B cell (primary cell): ENCODE measurements around the gene MFSD6L. TPM values are rescaled to one million over a fixed set of nuclear protein-coding genes. Genes with fewer than 3 reads are reported as not detected.

Experiments used
- ATAC-seq: fragments of 200-7000 bp; cut with Tn5 transposase; one replicate; pipeline ENCODE4 v1.10.0; 2021; ENCODE audit warnings: low read depth, mild to moderate bottlenecking, moderate number of reproducible peaks, moderate library complexity
- CTCF ChIA-PET: fragments of 350-600 bp; sonication (Branson Sonifier 250); formaldehyde crosslinking; loops from one replicate; lab custom pipeline; 2021; ENCODE audit warnings: antibody characterized with exemption, inconsistent platforms; lab: Charles Lee
- POLR2A ChIA-PET: fragments of 350-600 bp; sonication (Branson Sonifier 250); formaldehyde crosslinking; loops from one replicate; lab custom pipeline; 2021; ENCODE audit warnings: antibody characterized with exemption; lab: Charles Lee
- DNase-seq: peaks from one replicate; pipeline ENCODE4 v3.0.0; 2013
- H2AFZ ChIP-seq: 2 replicates; pipeline ENCODE4 v1.6.1; 2012; ENCODE audit warnings: mild to moderate bottlenecking, low read depth, low read length; ENCODE audit not compliant: insufficient read depth, poor library complexity, severe bottlenecking
- H3K27ac ChIP-seq, 2 donors: 1 replicate in 1 of 2; 2 replicates in 1 of 2; pipeline ENCODE4 v1.5.1; 2012 to 2013; ENCODE audit warnings: low read length in 2 of 2, mild to moderate bottlenecking in 2 of 2, moderate library complexity in 1 of 2
- H3K27me3 ChIP-seq, 4 experiments: fragments of 200-600 bp in 1 of 4; sonication (generic) in 1 of 4; replicated peaks in 1 of 4; 1 replicate in 2 of 4; 2 replicates in 2 of 4; pipeline versions ENCODE4 v1.6.1 to v1.7.0; 2013 to 2016; ENCODE audit warnings: low read length in 3 of 4, mild to moderate bottlenecking in 2 of 4, mixed read lengths in 1 of 4, moderate library complexity in 1 of 4; ENCODE audit not compliant: insufficient read depth in 4 of 4, control insufficient read depth in 3 of 4; ENCODE audit errors: control extremely low read depth in 1 of 4
- H3K36me3 ChIP-seq, 2 experiments: replicated peaks in 1 of 2; 1 replicate in 1 of 2; 2 replicates in 1 of 2; pipeline versions ENCODE4 v1.6.1 to v1.7.1; 2013; ENCODE audit warnings: low read length in 1 of 2; ENCODE audit not compliant: insufficient read depth in 2 of 2, control insufficient read depth in 1 of 2; ENCODE audit errors: control extremely low read depth in 1 of 2, extremely low read depth in 1 of 2
- H3K4me1 ChIP-seq, 2 donors: fragments of 200-600 bp in 1 of 2; sonication (generic) in 1 of 2; 1 replicate in 1 of 2; 2 replicates in 1 of 2; pipeline versions ENCODE4 v1.5.1 to v1.6.1; 2013 to 2017; ENCODE audit warnings: low read length in 2 of 2; ENCODE audit not compliant: control insufficient read depth in 2 of 2, insufficient read depth in 2 of 2
- H3K4me2 ChIP-seq: replicated peaks from 2 replicates; pipeline ENCODE3; 2012; ENCODE audit warnings: mild to moderate bottlenecking, low read depth, low read length; ENCODE audit not compliant: poor library complexity, severe bottlenecking
- H3K4me3 ChIP-seq, 5 experiments: fragments of 200-600 bp in 1 of 5; sonication (generic) in 1 of 5; 1 replicate in 3 of 5; 2 replicates in 2 of 5; pipeline versions ENCODE4 v1.5.1 to v1.7.0; 2011 to 2016; ENCODE audit warnings: low read length in 4 of 5, mild to moderate bottlenecking in 4 of 5, low read depth in 2 of 5, control low read depth in 1 of 5, moderate library complexity in 1 of 5; ENCODE audit not compliant: insufficient read depth in 1 of 5; ENCODE audit errors: control extremely low read depth in 1 of 5, extremely low read depth in 1 of 5
- H3K79me2 ChIP-seq: fragments of 200-600 bp; sonication (generic); one replicate; pipeline ENCODE4 v1.6.0; 2016; ENCODE audit warnings: low read length; ENCODE audit not compliant: control insufficient read depth, insufficient read depth
- H3K9ac ChIP-seq: fragments of 200-600 bp; sonication (generic); 2 replicates; pipeline ENCODE4 v1.6.1; 2017; ENCODE audit warnings: mild to moderate bottlenecking, low read length, moderate library complexity
- H3K9me3 ChIP-seq, 3 donors: one replicate each; pipeline versions ENCODE4 v1.6.1 to v1.7.1; 2013; ENCODE audit warnings: low read length in 2 of 3; ENCODE audit not compliant: control insufficient read depth in 2 of 3, insufficient read depth in 1 of 3; ENCODE audit errors: control extremely low read depth in 1 of 3
- H4K20me1 ChIP-seq: 2 replicates; pipeline ENCODE4 v1.6.0; 2012; ENCODE audit warnings: mild to moderate bottlenecking, low read length; ENCODE audit not compliant: insufficient read depth, control insufficient read depth, poor library complexity, severe bottlenecking
- H3K27ac Mint-ChIP-seq: one replicate; pipeline ENCODE4 v1.8.0; 2021; ENCODE audit warnings: mixed read lengths
- H3K27me3 Mint-ChIP-seq: one replicate; pipeline ENCODE4 v1.8.0; 2021; ENCODE audit warnings: mixed read lengths
- H3K4me1 Mint-ChIP-seq: one replicate; pipeline ENCODE4 v1.8.0; 2021; ENCODE audit warnings: mixed read lengths
- H3K4me3 Mint-ChIP-seq: one replicate; pipeline ENCODE4 v1.8.0; 2021; ENCODE audit warnings: mixed read lengths
- H3K9me3 Mint-ChIP-seq: one replicate; pipeline ENCODE4 v1.8.0; 2022; ENCODE audit warnings: mixed read lengths; ENCODE audit not compliant: insufficient read depth
- CTCF ChIP-seq: fragments of 200-600 bp; IDR thresholded peaks from one replicate; pipeline ENCODE4 v1.8.0; 2022; ENCODE audit warnings: antibody characterized with exemption, mild to moderate bottlenecking
- EZH2 ChIP-seq: IDR thresholded peaks from 2 replicates; pipeline ENCODE4 v1.6.1; 2012; ENCODE audit warnings: borderline replicate concordance, low read depth, mild to moderate bottlenecking, moderate library complexity, low read length; ENCODE audit not compliant: insufficient read depth, poor library complexity, severe bottlenecking
- WGBS: methylation state at CpG from one replicate; pipeline ENCODE4 v1.1.5; 2013; ENCODE audit warnings: missing lambda C conversion rate; ENCODE audit not compliant: insufficient coverage; 5-methylcytosine and 5-hydroxymethylcytosine counted together
- intact Hi-C: fragments of 100-400 bp; cut with micrococcal nuclease; formaldehyde crosslinking; loops from one replicate; pipeline ENCODE4 v1.10.0; 2022
- polyA plus RNA-seq: library from polyadenylated mRNA; depleted of rRNA; stranded (reverse); fragments of >200 nt; gene quantifications from 2 replicates; pipeline ENCODE4 v1.2.3, GENCODE V29; 2012
- total RNA-seq, 2 donors: library from RNA; stranded (reverse); fragments of 120-200 nt in 1 of 2; gene quantifications; 1 replicate in 1 of 2; 2 replicates in 1 of 2; pipeline versions ENCODE4 v1.2.3 to v1.2.4, GENCODE V29; 2013 to 2022

MFSD6L gene
- total and polyA plus RNA-seq, 2 donors (not counting 1 experiment from before 2014, with no cell fraction given): 0.24 to 0.37 TPM

- Mint-ChIP-seq H3K4me1 (no peaks in the 10 kb centered on the region), H3K27me3 (no peaks in the 10 kb centered on the region), H3K9me3 (no peaks in the 10 kb centered on the region), H3K4me3 (no peak overlapping the region), H3K27ac (no peak overlapping the region)
- no peak overlapping the region for H3K27ac ChIP-seq
- intact Hi-C loops: no loop called here
- CTCF ChIA-PET: interaction anchor here (0.7 kb wide), 1 partner anchor 65 kb away, joined by 3 read pairs; no protein-coding TSS in a partner anchor
- POLR2A ChIA-PET: no interaction called here
- no peaks in the 10 kb centered on the region for H4K20me1 ChIP-seq
- H3K9ac ChIP-seq: no peak overlapping the region
- no peaks in the 10 kb centered on the region for H3K27me3 ChIP-seq
- no peaks in the 10 kb centered on the region for H3K36me3 ChIP-seq
- H3K9me3 ChIP-seq: peaks cover 0 to 4% (median 0%) of the 10 kb centered on the region in 3 donors
- no peak overlapping the region for H3K4me2 ChIP-seq
- H3K79me2 ChIP-seq: no peaks in the 10 kb centered on the region
- DNase-seq (no peak), ATAC-seq (no peak)
- no peaks in the 10 kb centered on the region for H3K4me1 ChIP-seq
- TF ChIP-seq EZH2 (no peak), CTCF (no peak)
- no peak overlapping the region for H2AFZ ChIP-seq
- WGBS: 91% methylated on average over 10 of the region's 10 CpGs
- no peak overlapping the region for H3K4me3 ChIP-seq
Measured at GRCh38 chr17:8830141-8830540, 31.0 kb upstream of the MFSD6L start.

- Histone ChIP-seq H3K79me2 (no peaks in the 10 kb centered on the region), H3K27ac (no peak overlapping the region), H3K4me1 (no peaks in the 10 kb centered on the region), H3K4me2 (no peak overlapping the region), H4K20me1 (no peaks in the 10 kb centered on the region), H3K27me3 (no peaks in the 10 kb centered on the region), H3K4me3 (no peak overlapping the region), H2AFZ (no peak overlapping the region), H3K36me3 (no peaks in the 10 kb centered on the region), H3K9me3 (peaks cover 0 to 3% (median 2%) of the 10 kb centered on the region in 3 donors), H3K9ac (no peak overlapping the region)
- Mint-ChIP-seq H3K4me1 (no peaks in the 10 kb centered on the region), H3K4me3 (no peak overlapping the region), H3K9me3 (peaks cover 1% of the 10 kb centered on the region), H3K27me3 (no peaks in the 10 kb centered on the region), H3K27ac (no peak overlapping the region)
- intact Hi-C loops: no loop called here
- no peak for DNase-seq
- 96% methylated on average over 13 of the region's 16 CpGs for WGBS
- no peak for ATAC-seq
- ChIA-PET POLR2A (no interaction called here), CTCF (interaction anchor here (0.7 kb wide), 1 partner anchor 66 kb away, joined by 3 read pairs; no protein-coding TSS in a partner anchor)
- no peak for TF ChIP-seq CTCF
Measured at GRCh38 chr17:8829036-8829941, 30.1 kb upstream of the MFSD6L start.
